PC-3 (cell line): ENCODE data around the gene VRK3. TPM values are rescaled to one million over a fixed set of nuclear protein-coding genes. Genes with fewer than 3 reads are reported as not detected.
"Not testable (repeated sequence)": the region's sequence is repeated elsewhere in the genome, so short reads cannot be mapped to it uniquely, and the experiment has no call there.

Experiments used
- ATAC-seq: fragments of 200-7000 bp; cut with Tn5 transposase; 2 replicates; pipeline ENCODE4 v1.9.1; 2020; ENCODE audit warnings: mild to moderate bottlenecking, moderate library complexity
- BruUV-seq: library from RNA; stranded (reverse); fragments of 400-500 nt; replicated peaks from 2 replicates; lab custom pipeline; 2021; lab: Mats Ljungman, UMichigan
- CTCF ChIA-PET: fragments of 300-600 bp; sonication (Branson Sonifier 250); formaldehyde crosslinking; loops from one replicate; lab custom pipeline; 2022; ENCODE audit warnings: antibody characterized with exemption; lab: Charles Lee
- POLR2A ChIA-PET: fragments of 300-600 bp; sonication (Branson Sonifier 250); formaldehyde crosslinking; loops from one replicate; lab custom pipeline; 2022; ENCODE audit warnings: antibody characterized with exemption; ENCODE audit not compliant: unreplicated experiment; lab: Charles Lee
- DNase-seq: peaks from one replicate; pipeline ENCODE4 v3.0.0-alpha.2; 2015
- H2AFZ ChIP-seq: fragments of 300-600 bp; sonication (generic); 2 replicates; pipeline ENCODE4 v1.6.0; 2016; ENCODE audit warnings: antibody characterized with exemption, low read length
- H3F3A ChIP-seq: fragments of 300-600 bp; sonication (generic); one replicate; pipeline ENCODE4 v1.6.0; 2017; ENCODE audit warnings: antibody characterized with exemption, low read length, control low read depth, mild to moderate bottlenecking; ENCODE audit not compliant: unreplicated experiment
- H3K27ac ChIP-seq: fragments of 300-600 bp; sonication (generic); 2 replicates; pipeline ENCODE4 v1.5.1; 2016; ENCODE audit warnings: mild to moderate bottlenecking, low read length
- H3K27me3 ChIP-seq: fragments of 300-600 bp; sonication (generic); 2 replicates; pipeline ENCODE4 v1.6.1; 2016; ENCODE audit warnings: low read length, mixed read lengths
- H3K36me3 ChIP-seq: fragments of 300-600 bp; sonication (generic); 2 replicates; pipeline ENCODE4 v1.6.1; 2016; ENCODE audit warnings: low read depth, mixed run types, low read length, mixed read lengths
- H3K4me1 ChIP-seq: fragments of 300-600 bp; sonication (generic); 2 replicates; pipeline ENCODE4 v1.5.1; 2016; ENCODE audit warnings: low read length; ENCODE audit not compliant: insufficient read depth
- H3K4me2 ChIP-seq: fragments of 300-600 bp; sonication (generic); 2 replicates; pipeline ENCODE4 v1.6.0; 2016; ENCODE audit warnings: low read length
- H3K4me3 ChIP-seq: fragments of 300-600 bp; sonication (generic); 2 replicates; pipeline ENCODE4 v1.5.1; 2016; ENCODE audit warnings: mild to moderate bottlenecking, low read length, mixed read lengths
- H3K79me2 ChIP-seq: fragments of 300-600 bp; sonication (generic); 2 replicates; pipeline ENCODE4 v1.6.1; 2017; ENCODE audit warnings: low read length, mixed read lengths
- H3K9ac ChIP-seq: fragments of 300-600 bp; sonication (generic); 2 replicates; pipeline ENCODE4 v1.6.0; 2016; ENCODE audit warnings: mild to moderate bottlenecking, low read length
- H3K9me2 ChIP-seq: fragments of 300-600 bp; sonication (generic); replicated peaks from 2 replicates; pipeline ENCODE4 v1.6.1; 2016; ENCODE audit warnings: mixed run types, low read length, mixed read lengths
- H3K9me3 ChIP-seq: fragments of 300-600 bp; sonication (generic); 2 replicates; pipeline ENCODE4 v1.6.1; 2016; ENCODE audit warnings: low read length, mixed read lengths
- H4K20me1 ChIP-seq: fragments of 300-600 bp; sonication (generic); 2 replicates; pipeline ENCODE4 v1.6.1; 2016; ENCODE audit warnings: low read length, mixed read lengths
- CTCF ChIP-seq: fragments of 300-600 bp; sonication (generic); conservative IDR thresholded peaks from 2 replicates; pipeline ENCODE4 v1.5.1; 2017; ENCODE audit warnings: antibody characterized with exemption, low read depth, mild to moderate bottlenecking, low read length
- EZH2 ChIP-seq: fragments of 300-600 bp; sonication (generic); IDR thresholded peaks from one replicate; pipeline ENCODE4 v1.6.1; 2017; ENCODE audit warnings: antibody characterized with exemption, mild to moderate bottlenecking, low read length; ENCODE audit not compliant: unreplicated experiment
- EZH2phosphoT487 ChIP-seq: fragments of 300-600 bp; sonication (generic); IDR thresholded peaks from 2 replicates; pipeline ENCODE4 v1.6.1; 2018; ENCODE audit warnings: mild to moderate bottlenecking, antibody characterized with exemption, low read length, borderline replicate concordance
- intact Hi-C: fragments of 100-400 bp; cut with micrococcal nuclease; formaldehyde crosslinking; loops from 2 replicates; pipeline ENCODE4 v1.9.0; 2023
- total RNA-seq: library from RNA; depleted of rRNA; stranded (reverse); fragments of >200 nt; gene quantifications from 2 replicates; pipeline ENCODE4 v1.2.3, GENCODE V29; 2014

Gene VRK3
- total RNA-seq, 1 experiment from 2014 or later = 36.3 TPM

DNA sequence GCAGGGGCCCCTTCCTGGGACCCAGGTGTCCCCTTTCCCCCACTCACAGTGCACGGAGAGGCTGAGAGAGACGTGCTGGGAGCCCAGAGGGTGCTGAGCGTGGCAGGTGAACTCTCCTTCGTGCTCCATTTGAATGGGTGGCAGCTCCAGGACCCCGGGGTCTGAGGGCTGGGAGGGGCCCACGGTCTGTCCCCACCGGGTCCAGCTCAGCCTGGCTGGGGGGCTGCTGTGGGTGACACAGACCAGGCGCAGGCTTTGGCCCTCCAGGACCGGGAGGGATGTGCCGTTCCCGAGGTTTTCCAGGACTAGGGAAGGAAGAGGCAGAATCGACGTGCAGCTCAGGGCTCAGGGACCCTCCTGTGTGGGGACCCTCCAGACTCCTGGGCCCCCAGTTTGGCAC lies 66.6 kb downstream of the VRK3 start:
- DNase-seq, H3K9me2 ChIP-seq, H3K9me3 ChIP-seq, H2AFZ ChIP-seq, H3K27ac ChIP-seq, H3F3A ChIP-seq, H4K20me1 ChIP-seq, H3K4me3 ChIP-seq, ATAC-seq, intact Hi-C loops, H3K79me2 ChIP-seq, BruUV-seq, POLR2A ChIA-PET, CTCF ChIA-PET, H3K36me3 ChIP-seq, H3K4me2 ChIP-seq, H3K4me1 ChIP-seq, H3K9ac ChIP-seq: not testable (repeated sequence)
- H3K27me3 ChIP-seq = peaks cover 11% of the 10 kb centered on the region; the same call in 1 of the 2 replicates

DNA sequence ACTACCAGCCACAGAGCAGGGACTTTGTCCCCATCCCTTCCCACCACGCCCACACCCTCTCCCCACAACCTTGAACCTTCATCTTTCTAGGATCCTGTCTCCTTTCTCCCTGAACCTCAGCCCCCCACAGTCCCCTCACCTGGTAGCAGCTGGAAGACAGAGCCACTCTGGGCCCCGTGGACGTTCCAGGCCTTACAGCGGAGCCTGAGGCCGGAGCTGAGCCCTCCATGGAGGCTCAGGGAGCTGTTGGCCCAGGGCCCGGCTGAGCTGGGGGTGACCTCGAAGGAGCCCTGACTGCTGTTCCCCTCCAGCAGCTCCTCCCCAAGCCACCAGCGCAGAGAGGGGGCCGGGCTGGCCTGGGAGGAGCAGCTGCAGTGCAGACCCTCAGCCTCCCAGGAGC lies 67.0 kb downstream of the VRK3 start:
- H3F3A ChIP-seq, POLR2A ChIA-PET, DNase-seq, H3K4me3 ChIP-seq, H3K9me3 ChIP-seq, BruUV-seq, H4K20me1 ChIP-seq, H3K9me2 ChIP-seq, H3K36me3 ChIP-seq, H3K4me2 ChIP-seq, H3K27ac ChIP-seq, H3K4me1 ChIP-seq, H2AFZ ChIP-seq, intact Hi-C loops, ATAC-seq, H3K79me2 ChIP-seq, CTCF ChIA-PET, H3K9ac ChIP-seq: not testable (repeated sequence)
- peaks cover 16% of the 10 kb centered on the region; the same call in 1 of the 2 replicates for H3K27me3 ChIP-seq

DNA sequence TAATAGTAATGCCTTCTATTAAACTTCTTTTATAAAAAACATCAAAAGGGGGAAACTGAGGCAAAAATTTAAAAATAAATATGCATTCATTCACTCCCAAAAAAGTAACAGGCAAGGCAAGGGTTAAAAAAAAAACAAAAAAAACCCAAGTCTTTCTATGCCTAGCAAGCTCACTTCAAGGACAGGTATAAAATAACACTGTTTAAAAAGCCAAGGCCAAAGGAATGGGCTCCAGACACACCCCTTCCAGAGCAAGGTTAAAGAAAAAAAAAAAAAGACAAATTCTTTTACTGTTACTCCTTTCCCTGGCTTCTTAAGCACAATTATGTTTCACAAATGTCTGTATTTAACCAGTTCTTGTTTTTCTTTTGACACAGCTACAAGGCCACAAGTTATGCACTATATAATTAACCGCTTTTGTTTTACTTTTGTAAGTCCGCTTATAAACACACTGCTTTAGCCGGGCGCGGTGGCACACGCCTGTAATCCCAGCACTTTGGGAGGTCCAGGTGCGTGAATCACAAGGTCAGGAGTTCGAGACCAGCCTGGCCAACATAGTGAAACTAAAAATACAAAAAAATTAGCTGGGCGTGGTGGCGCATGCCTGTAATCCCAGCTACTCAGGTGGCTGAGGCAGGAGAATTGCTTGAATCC lies 67.8 kb downstream of the VRK3 start:
- no peaks in the 10 kb centered on the region for H3K9me3 ChIP-seq
- ChIA-PET POLR2A (interaction anchor here (0.6 kb wide), 1 partner anchor 372 kb away, joined by 7 read pairs; the partner anchor contains the start of gene KCNC3), CTCF (interaction anchor here (0.8 kb wide), 1 partner anchor 18 kb away, joined by 3 read pairs; no protein-coding TSS in a partner anchor)
- H3K4me3 ChIP-seq = no peak overlapping the region
- H3K4me1 ChIP-seq = no peaks in the 10 kb centered on the region
- H3K79me2 ChIP-seq = no peaks in the 10 kb centered on the region
- no peak overlapping the region for H3K27ac ChIP-seq
- H3K27me3 ChIP-seq = peaks cover 20% of the 10 kb centered on the region; the same call in 1 of the 2 replicates
- no peaks in the 10 kb centered on the region for H3K36me3 ChIP-seq
- TF ChIP-seq CTCF (no peak), EZH2phosphoT487 (no peak), EZH2 (no peak)
- H2AFZ ChIP-seq = no peak overlapping the region
- DNase-seq (no peak), ATAC-seq (no peak)
- H3K9me2 ChIP-seq = no peaks in the 10 kb centered on the region
- no peak overlapping the region for H3K9ac ChIP-seq
- H3K4me2 ChIP-seq = no peak overlapping the region
- no TSS peak for BruUV-seq
- no peaks in the 10 kb centered on the region for H3F3A ChIP-seq
- intact Hi-C loops = no loop called here
- no peaks in the 10 kb centered on the region for H4K20me1 ChIP-seq
